HG03439 (cell line): ENCODE measurements around the gene SECISBP2.
"Not testable (repeated sequence)": the region's sequence is repeated elsewhere in the genome, so short reads cannot be mapped to it uniquely, and the experiment has no call there.

ENCODE experiments used
- ATAC-seq: cut with Tn5 transposase; IDR thresholded peaks from one replicate; pipeline ENCODE4 v1.9.1; 2021; ENCODE audit warnings: mild to moderate bottlenecking, moderate library complexity; ENCODE audit not compliant: unreplicated experiment

The SECISBP2 gene, protein sequence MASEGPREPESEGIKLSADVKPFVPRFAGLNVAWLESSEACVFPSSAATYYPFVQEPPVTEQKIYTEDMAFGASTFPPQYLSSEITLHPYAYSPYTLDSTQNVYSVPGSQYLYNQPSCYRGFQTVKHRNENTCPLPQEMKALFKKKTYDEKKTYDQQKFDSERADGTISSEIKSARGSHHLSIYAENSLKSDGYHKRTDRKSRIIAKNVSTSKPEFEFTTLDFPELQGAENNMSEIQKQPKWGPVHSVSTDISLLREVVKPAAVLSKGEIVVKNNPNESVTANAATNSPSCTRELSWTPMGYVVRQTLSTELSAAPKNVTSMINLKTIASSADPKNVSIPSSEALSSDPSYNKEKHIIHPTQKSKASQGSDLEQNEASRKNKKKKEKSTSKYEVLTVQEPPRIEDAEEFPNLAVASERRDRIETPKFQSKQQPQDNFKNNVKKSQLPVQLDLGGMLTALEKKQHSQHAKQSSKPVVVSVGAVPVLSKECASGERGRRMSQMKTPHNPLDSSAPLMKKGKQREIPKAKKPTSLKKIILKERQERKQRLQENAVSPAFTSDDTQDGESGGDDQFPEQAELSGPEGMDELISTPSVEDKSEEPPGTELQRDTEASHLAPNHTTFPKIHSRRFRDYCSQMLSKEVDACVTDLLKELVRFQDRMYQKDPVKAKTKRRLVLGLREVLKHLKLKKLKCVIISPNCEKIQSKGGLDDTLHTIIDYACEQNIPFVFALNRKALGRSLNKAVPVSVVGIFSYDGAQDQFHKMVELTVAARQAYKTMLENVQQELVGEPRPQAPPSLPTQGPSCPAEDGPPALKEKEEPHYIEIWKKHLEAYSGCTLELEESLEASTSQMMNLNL

GRCh38 chr9:89318123-89319014, at the start of gene SECISBP2:
SECISBP2 (plus strand) TSS chr9:89318500; CDS start chr9:89318577, 77 bp downstream.
- peak; percentile 90 for ATAC-seq

DNA sequence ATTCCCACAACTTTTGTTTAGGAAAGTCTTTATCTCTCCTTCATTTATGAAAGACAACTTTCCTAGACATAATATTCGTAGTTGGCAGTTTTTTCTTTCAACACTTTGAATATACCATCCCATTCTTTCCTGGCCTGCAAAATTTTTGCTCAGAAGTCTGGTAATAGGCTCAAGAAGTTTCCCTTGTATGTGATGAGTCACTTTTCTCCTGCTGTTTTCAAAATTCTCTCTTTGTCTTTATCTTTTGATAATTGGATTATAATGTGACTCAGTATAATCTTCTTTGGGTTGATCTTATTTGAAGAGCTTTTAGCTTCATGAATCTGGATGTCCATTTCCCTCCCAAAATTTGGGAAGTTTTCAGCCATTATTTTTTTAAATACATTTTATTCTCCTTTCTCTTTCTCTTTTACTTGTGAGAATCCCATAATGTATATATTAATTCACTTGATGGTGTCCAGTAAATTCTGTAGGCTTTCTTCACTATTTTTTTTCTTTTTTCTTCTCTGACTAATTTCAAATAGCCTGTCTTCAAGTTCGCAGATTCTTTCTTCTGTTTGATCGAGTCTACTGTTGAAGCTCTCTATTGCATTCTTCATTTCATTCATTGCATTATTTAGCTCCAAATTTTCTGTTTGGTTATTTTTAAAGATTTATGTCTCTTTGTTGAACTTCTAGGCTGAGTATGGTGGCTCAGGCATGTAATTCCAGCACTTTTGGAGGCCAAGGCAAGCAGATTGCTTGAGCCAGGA, 44.6 kb upstream of the SECISBP2 start:
- no peak for ATAC-seq

GRCh38 chr9:89274838-89275237, 43.5 kb upstream of the SECISBP2 start:
- no peak for ATAC-seq

DNA sequence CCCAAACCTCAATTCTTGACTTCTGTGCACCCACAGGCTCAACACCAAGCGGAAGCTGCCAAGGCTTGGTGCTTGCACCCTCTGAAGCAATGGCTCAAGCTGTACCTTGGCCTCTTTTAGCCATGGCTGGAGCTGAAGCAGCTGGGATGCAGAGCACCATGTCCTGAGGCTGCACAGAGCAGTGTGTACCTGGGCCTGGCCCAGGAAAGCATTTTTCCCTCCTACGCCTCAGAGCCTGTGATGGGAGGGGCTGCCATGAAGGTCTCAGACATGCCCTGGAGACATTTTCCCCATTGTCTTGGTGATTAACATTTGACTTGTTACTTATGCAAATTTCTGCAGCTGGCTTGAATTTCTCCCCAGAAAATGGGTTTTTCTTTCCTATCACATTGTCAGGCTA, 42.3 kb upstream of the SECISBP2 start:
- not testable (repeated sequence) for ATAC-seq

DNA sequence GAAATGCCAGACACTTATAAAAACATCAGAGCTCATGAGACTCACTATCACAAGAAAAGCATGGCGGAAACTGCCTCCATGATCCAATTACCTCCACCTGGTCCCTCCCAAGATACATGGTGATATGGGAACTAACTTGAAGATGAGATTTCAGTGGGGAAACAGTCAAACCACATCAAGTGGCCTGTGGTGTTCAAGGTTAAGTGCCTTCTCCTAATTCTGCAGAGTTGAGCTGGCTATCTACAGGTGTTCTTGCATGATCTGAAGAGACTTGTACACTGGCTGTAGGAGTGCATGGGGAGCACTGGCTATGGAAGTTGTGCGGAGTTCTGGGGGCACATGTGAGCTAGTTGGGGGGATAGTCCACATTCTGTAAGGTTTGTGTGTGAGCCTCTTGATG, 41.3 kb upstream of the SECISBP2 start:
- no peak for ATAC-seq

GRCh38 chr9:89277454-89277853, 40.8 kb upstream of the SECISBP2 start:
- ATAC-seq: no peak

- no peak for ATAC-seq
These were observed 39.7 kb upstream of the SECISBP2 start for GRCh38 chr9:89278551-89278950.

GRCh38 chr9:89278997-89279739, 39.1 kb upstream of the SECISBP2 start:
- ATAC-seq: no peak

- no peak for ATAC-seq
These were observed 37.2 kb upstream of the SECISBP2 start for GRCh38 chr9:89281106-89281505.

DNA sequence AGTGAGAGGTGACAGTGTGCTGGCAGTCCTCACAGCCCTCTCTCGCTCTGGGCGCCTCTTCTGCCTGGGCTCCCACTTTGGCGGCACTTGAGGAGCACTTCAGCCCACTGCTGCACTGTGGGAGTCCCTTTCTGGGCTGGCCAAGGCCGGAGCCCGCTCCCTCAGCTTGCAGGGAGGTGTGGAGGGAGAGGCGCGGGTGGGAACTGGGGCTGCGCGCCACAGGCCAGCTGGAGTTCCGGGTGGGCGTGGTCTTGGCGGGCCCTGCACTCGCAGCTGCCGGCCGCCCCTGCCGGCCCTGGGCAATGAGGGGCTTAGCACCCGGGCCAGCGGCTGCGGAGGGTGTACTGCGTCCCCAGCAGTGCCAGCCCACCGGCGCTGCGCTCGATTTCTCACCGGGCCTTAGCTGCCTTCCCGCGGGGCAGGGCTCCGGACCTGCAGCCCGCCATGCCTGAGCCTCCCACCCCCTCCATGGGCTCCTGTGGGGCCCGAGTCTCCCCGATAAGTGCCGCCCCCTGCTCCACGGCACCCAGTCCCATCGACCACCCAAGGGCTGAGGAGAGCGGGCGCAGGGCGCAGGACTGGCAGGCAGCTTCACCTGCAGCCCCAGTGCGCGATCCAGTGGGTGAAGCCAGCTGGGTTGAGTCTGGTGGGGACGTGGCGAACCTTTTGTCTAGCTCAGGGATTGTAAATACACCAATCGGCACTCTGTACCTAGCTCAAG, 35.9 kb upstream of the SECISBP2 start:
- ATAC-seq: not testable (repeated sequence)

DNA sequence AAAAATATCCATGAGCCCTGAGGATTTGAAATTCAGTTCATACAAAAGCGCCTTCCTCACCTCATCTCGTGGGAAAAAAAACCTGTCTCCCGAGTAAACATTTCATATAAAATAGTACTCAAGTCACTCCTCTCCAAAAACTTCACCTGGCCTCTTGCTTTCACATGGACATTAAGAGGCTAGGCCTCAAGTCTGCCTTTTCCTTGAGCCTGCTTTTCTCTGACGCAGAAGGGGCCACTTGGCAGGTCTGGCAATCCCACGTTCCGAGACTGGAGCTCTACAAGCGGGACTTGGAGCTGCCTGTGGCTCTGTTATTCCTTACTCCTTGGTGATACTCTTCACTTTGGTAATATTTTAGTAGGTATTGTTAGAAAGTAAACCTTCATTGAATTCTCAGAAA, 34.2 kb upstream of the SECISBP2 start:
- no peak for ATAC-seq

GRCh38 chr9:89291741-89292140, 26.6 kb upstream of the SECISBP2 start:
- no peak for ATAC-seq

GRCh38 chr9:89293014-89293413, 25.3 kb upstream of the SECISBP2 start:
- ATAC-seq: no peak

DNA sequence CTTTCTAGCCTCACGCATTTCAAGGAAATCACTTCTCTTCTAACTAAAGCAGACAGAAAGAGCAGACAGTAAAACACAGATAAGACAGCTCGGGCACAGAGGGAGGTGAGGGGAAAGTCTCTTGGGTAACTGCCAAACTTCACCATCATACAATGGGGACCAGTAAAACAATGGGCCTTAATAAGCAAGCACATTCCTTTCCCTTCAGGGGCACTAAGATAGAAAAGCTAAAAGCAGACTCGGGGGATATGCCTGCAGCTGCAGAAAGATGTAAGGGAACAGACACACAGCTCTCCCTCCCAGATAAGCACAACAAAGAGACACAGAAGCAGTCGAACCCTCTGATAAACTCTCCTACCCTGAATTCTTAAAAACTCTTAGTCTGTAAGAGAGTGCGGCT, 22.9 kb upstream of the SECISBP2 start:
- ATAC-seq: no peak

DNA sequence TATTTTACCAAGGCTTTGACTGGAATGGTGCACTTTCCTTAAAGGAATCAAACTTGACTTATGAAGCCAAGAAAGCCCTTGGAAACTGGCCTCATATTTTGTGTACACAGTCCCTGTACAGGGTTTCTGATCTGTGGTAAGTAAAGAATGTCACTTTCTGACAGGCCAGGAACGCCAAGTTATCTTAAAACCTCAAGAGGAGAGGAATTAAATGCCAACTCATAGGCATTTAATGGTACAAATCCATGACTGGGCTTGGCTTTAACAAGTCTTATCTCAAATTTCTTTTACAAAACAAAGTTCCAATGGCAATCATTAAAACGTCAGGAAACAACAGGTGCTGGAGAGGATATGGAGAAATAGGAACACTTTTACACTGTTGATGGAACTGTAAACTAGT, 16.3 kb upstream of the SECISBP2 start:
- not testable (repeated sequence) for ATAC-seq

- ATAC-seq: no peak
These were observed 14.1 kb upstream of the SECISBP2 start for GRCh38 chr9:89304020-89304833.

DNA sequence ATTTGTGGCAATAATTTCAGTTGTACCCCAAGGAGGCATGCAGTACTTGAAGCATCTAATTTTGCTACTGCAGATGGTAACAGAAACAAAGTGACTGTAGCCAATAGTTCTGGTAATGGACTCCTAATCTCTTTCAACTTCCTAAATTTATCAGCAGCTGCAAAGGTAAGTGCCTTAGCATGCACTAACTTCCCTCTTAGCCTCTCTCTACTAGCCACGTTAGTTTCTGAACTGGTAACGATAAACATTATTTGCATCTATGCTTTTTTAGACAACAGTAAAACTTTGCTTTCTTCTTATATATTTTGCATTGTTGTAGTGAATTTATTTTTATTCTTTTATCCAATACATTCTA, 13.5 kb upstream of the SECISBP2 start:
- ATAC-seq: no peak

GRCh38 chr9:89305868-89306267, 12.4 kb upstream of the SECISBP2 start:
- no peak for ATAC-seq
